GM10248 (cell line): ENCODE data around the gene TIGD1.

Experiments used
- CTCF ChIA-PET: fragments of 300-600 bp; sonication (Branson Sonifier 250); formaldehyde crosslinking; extraction: SDS; loops from one replicate; lab custom pipeline; 2021; ENCODE audit warnings: antibody characterized with exemption; lab: Yijun Ruan, JAX
- POLR2A ChIA-PET: fragments of 350-650 bp; sonication (Branson Sonifier 250); formaldehyde crosslinking; extraction: SDS; loops from one replicate; lab custom pipeline; 2020; ENCODE audit warnings: antibody characterized with exemption; lab: Yijun Ruan, JAX
- DNase-seq: peaks from one replicate; pipeline ENCODE4 v3.0.0; 2012; ENCODE audit errors: extremely low spot score
- CTCF ChIP-seq: IDR thresholded peaks from 2 replicates; pipeline ENCODE4 v1.5.1; 2012; ENCODE audit warnings: mild to moderate bottlenecking, low read depth; ENCODE audit errors: extremely low read depth, missing control alignments, control extremely low read depth

The TIGD1 gene

GRCh38 chr2:232523402-232523681 is 27.0 kb downstream of the TIGD1 start:
- CTCF ChIA-PET: interaction anchor here (0.7 to 2.0 kb wide), 4 partner anchors 12 to 79 kb away, joined by 3 to 5 read pairs (median 4); no protein-coding TSS in a partner anchor
- DNase-seq: no peak
- POLR2A ChIA-PET: no interaction called here
- no peak for TF ChIP-seq CTCF

DNA sequence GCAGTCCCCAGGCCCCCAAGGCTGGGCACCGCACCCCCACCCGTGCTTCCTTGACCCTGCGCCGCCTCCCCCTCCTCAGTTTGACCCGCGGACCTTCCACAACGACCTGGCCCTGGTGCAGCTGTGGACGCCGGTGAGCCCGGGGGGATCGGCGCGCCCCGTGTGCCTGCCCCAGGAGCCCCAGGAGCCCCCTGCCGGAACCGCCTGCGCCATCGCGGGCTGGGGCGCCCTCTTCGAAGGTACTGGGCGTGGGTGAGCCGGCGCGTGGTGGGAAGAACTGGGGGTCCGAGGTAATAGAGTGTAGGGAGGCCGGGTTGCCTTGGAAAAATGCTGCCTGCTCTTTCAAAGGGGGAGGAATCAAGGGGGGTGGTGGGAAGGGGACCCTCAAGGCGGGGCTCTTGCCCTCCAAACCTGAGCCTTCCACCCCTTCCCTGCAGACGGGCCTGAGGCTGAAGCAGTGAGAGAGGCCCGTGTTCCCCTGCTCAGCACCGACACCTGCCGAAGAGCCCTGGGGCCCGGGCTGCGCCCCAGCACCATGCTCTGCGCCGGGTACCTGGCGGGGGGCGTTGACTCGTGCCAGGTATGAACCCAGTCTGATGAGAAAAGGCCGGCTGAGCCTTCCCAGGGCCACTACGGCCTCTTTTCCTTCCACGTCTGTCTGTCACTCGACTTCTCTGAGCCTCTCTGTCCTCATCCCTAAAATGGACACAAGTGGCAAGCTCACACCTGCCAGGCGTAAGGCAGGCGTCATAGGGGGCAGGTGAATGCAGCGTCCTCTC is 27.5 kb downstream of the TIGD1 start:
- no peak for DNase-seq
- no peak for TF ChIP-seq CTCF
- POLR2A ChIA-PET: no interaction called here
- CTCF ChIA-PET: interaction anchor here (0.6 to 2.7 kb wide), 7 partner anchors 8 to 76 kb away, joined by 3 to 10 read pairs (median 3); no protein-coding TSS in a partner anchor

DNA sequence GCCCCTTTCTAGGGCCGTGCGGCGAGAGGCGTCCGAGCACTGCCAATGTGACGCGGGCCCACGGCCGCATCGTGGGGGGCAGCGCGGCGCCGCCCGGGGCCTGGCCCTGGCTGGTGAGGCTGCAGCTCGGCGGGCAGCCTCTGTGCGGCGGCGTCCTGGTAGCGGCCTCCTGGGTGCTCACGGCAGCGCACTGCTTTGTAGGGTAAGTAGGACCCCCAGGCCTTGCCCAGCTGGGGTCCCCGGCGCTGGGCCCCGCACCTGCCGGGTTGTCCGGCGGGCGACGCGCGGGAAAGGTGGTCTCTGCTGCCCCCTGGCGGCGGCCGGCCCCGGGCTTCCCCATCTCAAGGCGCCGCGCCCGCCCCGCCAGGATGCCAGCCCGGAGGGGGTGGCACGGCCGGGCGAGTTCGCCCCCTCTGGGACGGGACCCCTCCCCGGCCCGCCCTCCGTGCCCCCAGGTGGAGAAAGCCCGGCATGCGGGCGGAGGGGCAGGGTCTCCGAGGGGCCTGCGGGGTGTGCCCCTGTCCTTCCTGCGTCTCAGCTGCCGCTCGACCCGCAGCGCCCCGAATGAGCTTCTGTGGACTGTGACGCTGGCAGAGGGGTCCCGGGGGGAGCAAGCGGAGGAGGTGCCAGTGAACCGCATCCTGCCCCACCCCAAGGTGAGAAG is 28.3 kb downstream of the TIGD1 start:
- ChIA-PET CTCF (interaction anchor here (0.6 to 2.7 kb wide), 10 partner anchors 9 to 76 kb away, joined by 3 to 10 read pairs (median 4); no protein-coding TSS in a partner anchor), POLR2A (no interaction called here)
- peak; percentile 88 for DNase-seq
- peak; percentile 68 for TF ChIP-seq CTCF

DNA sequence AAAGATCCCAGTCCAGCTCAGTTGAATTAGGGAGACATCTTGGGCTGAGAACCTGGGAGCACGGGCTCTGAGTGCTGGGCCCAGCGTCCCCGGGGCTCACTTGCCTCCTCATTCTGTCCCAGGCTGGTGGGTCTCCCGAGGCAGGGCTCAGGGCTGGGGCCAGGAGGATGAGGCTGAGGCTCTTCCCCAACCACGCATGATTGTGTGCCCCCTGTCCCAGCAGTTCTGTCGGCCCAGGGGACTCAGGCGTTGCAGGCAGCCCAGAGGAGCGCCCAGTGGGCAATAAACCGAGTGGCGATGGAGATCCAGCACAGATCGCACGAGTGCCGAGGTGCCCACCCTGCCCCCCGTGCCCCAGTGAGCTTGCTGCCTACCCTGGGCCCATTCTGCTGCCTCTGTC is 29.3 kb downstream of the TIGD1 start:
- TF ChIP-seq CTCF: no peak
- CTCF ChIA-PET: interaction anchor here (0.9 to 2.7 kb wide), 9 partner anchors 10 to 76 kb away, joined by 3 to 10 read pairs (median 4); no protein-coding TSS in a partner anchor
- POLR2A ChIA-PET: no interaction called here
- DNase-seq: no peak

DNA sequence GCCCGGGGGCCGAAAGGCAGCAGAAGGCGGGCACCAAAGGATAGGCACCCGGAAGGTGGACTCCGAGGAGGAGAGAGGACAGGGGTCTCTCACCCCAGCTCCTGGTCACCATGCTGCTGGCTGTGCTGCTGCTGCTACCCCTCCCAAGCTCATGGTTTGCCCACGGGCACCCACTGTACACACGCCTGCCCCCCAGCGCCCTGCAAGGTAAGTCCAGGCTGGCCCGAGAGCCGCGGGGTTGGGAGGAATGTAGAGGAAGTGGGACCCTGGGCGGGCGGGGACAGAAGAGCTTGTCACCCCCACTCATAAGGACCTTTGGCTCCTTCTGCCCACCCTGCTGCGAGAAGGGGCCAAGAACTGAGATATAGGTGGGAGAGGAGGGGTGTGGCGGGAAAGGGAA is 29.9 kb downstream of the TIGD1 start:
- no peak for TF ChIP-seq CTCF
- no peak for DNase-seq
- POLR2A ChIA-PET: no interaction called here
- CTCF ChIA-PET: interaction anchor here (0.9 to 2.7 kb wide), 8 partner anchors 9 to 76 kb away, joined by 3 to 10 read pairs (median 4); no protein-coding TSS in a partner anchor

- CTCF ChIA-PET: interaction anchor here (1.0 to 2.7 kb wide), 7 partner anchors 8 to 80 kb away, joined by 3 to 10 read pairs (median 3); no protein-coding TSS in a partner anchor
- no peak for TF ChIP-seq CTCF
- POLR2A ChIA-PET: no interaction called here
- no peak for DNase-seq
These were observed 30.5 kb downstream of the TIGD1 start, which contains the start of gene PRSS56 for GRCh38 chr2:232519581-232520438. PRSS56 (plus strand) TSS chr2:232520388; CDS start chr2:232520599, 211 bp downstream.
